ENCODE measurements around the gene SOBP. TPM values are rescaled to one million over a fixed set of nuclear protein-coding genes. Genes with fewer than 3 reads are reported as not detected.

The SOBP gene
- total and polyA plus RNA-seq, 9 donors, result 8.7 to 31.3 (median 25.8) TPM

DNA sequence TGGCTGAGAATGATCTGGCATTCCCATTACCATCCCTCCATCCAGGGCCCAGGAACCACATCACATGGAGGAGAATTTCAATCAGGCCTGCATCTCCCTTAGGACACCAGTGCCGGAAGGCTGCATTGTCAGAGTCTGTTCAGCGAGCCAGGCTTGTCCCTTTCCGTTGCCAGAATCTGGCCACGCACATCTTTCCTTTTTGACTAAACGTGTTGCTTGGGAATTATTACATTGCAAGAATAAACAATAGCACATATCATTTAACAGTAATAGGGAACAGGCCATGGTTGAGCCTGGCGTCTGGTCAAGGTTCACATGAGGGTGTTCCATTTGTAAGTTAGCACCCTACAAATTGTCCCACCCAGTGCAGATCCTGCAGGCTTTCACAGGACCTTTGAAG lies 42.8 kb downstream of the SOBP start:
- Histone ChIP-seq H3K27me3 (no peaks in the 10 kb centered on the region), H3K4me3 (no peak overlapping the region), H3K27ac (no peak overlapping the region), H3K36me3 (no peaks in the 10 kb centered on the region), H3K4me1 (ENCODE audit: insufficient read depth) (peaks cover 4% of the 10 kb centered on the region), H3K9me3 (no peaks in the 10 kb centered on the region)
- no peak for DNase-seq
- intact Hi-C loops (cut with DNase I), result no loop called here
- no peak for TF ChIP-seq POLR2A (IDR thresholded peaks at IDR 0.05)
- TF ChIP-seq EP300 (IDR thresholded peaks at IDR 0.05), result no peak
- TF ChIP-seq, protein P1, sequence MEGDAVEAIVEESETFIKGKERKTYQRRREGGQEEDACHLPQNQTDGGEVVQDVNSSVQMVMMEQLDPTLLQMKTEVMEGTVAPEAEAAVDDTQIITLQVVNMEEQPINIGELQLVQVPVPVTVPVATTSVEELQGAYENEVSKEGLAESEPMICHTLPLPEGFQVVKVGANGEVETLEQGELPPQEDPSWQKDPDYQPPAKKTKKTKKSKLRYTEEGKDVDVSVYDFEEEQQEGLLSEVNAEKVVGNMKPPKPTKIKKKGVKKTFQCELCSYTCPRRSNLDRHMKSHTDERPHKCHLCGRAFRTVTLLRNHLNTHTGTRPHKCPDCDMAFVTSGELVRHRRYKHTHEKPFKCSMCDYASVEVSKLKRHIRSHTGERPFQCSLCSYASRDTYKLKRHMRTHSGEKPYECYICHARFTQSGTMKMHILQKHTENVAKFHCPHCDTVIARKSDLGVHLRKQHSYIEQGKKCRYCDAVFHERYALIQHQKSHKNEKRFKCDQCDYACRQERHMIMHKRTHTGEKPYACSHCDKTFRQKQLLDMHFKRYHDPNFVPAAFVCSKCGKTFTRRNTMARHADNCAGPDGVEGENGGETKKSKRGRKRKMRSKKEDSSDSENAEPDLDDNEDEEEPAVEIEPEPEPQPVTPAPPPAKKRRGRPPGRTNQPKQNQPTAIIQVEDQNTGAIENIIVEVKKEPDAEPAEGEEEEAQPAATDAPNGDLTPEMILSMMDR (IDR thresholded peaks at IDR 0.05), result no peak
- WGBS, 3 donors, result 91 to 94% (median 94%) methylated on average over 6 of the region's 6 CpGs

DNA sequence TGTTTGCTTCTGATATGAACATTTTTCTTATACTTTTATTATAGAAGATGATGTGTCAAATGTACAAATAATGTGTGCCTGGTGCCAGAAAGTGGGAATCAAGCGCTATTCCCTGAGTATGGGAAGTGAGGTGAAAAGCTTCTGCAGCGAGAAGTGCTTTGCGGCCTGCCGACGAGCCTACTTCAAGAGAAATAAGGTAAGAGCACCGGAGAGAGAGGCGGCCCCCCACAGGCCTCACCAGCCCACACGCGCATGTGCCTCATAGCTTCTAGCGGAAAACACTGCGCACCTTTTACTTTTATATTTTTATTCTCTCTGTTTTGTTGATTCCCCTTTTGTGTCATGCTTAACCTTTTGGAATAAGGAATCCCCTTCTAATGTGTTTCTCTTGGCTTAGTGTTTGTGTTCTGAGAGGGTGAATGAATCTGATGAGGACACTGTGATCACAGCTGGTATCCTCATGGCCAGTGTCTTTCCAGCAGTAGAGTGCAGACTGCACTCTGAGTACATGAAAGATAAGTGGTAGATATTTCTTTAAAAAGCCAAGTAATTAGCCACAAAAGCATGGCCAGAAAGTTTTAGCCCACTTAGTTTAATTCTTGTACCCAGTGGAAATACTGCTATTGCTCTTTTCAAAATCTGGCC lies 43.6 kb downstream of the SOBP start:
- Histone ChIP-seq H3K27me3 (no peaks in the 10 kb centered on the region), H3K4me1 (ENCODE audit: insufficient read depth) (peaks cover 3% of the 10 kb centered on the region), H3K4me3 (no peak overlapping the region), H3K9me3 (no peaks in the 10 kb centered on the region), H3K36me3 (no peaks in the 10 kb centered on the region), H3K27ac (no peak overlapping the region)
- DNase-seq, result no peak
- intact Hi-C loops (cut with DNase I), result no loop called here
- TF ChIP-seq EP300 (IDR thresholded peaks at IDR 0.05) (no peak), POLR2A (IDR thresholded peaks at IDR 0.05) (no peak)
- TF ChIP-seq, protein P1 (IDR thresholded peaks at IDR 0.05), result no peak
- WGBS, 3 donors, result 94 to 97% (median 96%) methylated on average over 11 of the region's 11 CpGs

DNA sequence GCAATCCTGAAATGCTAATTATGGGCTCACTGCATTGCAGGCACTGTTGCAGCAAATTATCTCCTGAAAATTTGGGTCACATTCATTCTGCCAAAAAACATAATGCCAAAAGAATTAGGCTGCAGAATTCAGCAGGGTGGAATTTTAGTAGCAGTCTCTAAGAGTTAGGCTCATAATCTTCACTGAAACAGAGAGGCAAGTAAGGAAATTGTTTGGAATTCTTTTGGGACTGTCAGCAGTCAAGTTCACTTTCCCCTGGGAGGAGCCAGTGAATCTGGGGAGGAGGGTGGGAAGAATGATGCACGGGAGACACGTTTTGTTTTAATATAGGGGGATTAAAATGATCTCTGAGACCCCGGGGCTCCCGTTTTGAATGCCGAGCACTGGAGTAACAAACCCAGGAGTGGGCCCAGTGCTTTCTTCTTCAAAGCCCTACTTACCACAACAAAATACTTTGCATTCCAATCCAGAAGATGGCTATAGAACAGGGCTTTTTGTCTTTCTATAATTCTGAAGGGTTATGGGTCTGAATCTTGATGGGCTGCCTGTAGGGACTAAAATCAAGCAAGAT lies 44.7 kb downstream of the SOBP start:
- Histone ChIP-seq H3K9me3 (no peaks in the 10 kb centered on the region), H3K4me3 (no peak overlapping the region), H3K27me3 (no peaks in the 10 kb centered on the region), H3K4me1 (ENCODE audit: insufficient read depth) (peaks cover 3% of the 10 kb centered on the region), H3K36me3 (no peaks in the 10 kb centered on the region), H3K27ac (no peak overlapping the region)
- WGBS, 3 donors, result 7 to 21% (median 8%) methylated on average over 5 of the region's 5 CpGs
- TF ChIP-seq, protein P1 (IDR thresholded peaks at IDR 0.05), result no peak
- TF ChIP-seq POLR2A (IDR thresholded peaks at IDR 0.05) (no peak), EP300 (IDR thresholded peaks at IDR 0.05) (no peak)
- intact Hi-C loops (cut with DNase I), result no loop called here
- DNase-seq, result no peak

GRCh38 chr6:107535626-107536025 lies 45.7 kb downstream of the SOBP start:
- Histone ChIP-seq H3K27ac (no peak overlapping the region), H3K4me3 (no peak overlapping the region), H3K27me3 (no peaks in the 10 kb centered on the region), H3K9me3 (no peaks in the 10 kb centered on the region), H3K4me1 (ENCODE audit: insufficient read depth) (peaks cover 6% of the 10 kb centered on the region), H3K36me3 (no peaks in the 10 kb centered on the region)
- DNase-seq, result no peak
- intact Hi-C loops (cut with DNase I), result no loop called here
- TF ChIP-seq EP300 (IDR thresholded peaks at IDR 0.05) (no peak), POLR2A (IDR thresholded peaks at IDR 0.05) (no peak)
- TF ChIP-seq, protein P1 (IDR thresholded peaks at IDR 0.05), result no peak
- WGBS, 3 donors, result 91 to 94% (median 93%) methylated on average over 1 of the region's 1 CpG
